NOMO-1 (cell line): ENCODE measurements around the gene CHN1.

ENCODE experiments used
- DNase-seq, 2 experiments: peaks; one replicate each; lab custom pipeline; 2025; ENCODE audit not compliant: unreplicated experiment in 2 of 2; lab: John Stamatoyannopoulos, UW

CHN1 gene, protein sequence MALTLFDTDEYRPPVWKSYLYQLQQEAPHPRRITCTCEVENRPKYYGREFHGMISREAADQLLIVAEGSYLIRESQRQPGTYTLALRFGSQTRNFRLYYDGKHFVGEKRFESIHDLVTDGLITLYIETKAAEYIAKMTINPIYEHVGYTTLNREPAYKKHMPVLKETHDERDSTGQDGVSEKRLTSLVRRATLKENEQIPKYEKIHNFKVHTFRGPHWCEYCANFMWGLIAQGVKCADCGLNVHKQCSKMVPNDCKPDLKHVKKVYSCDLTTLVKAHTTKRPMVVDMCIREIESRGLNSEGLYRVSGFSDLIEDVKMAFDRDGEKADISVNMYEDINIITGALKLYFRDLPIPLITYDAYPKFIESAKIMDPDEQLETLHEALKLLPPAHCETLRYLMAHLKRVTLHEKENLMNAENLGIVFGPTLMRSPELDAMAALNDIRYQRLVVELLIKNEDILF

DNA sequence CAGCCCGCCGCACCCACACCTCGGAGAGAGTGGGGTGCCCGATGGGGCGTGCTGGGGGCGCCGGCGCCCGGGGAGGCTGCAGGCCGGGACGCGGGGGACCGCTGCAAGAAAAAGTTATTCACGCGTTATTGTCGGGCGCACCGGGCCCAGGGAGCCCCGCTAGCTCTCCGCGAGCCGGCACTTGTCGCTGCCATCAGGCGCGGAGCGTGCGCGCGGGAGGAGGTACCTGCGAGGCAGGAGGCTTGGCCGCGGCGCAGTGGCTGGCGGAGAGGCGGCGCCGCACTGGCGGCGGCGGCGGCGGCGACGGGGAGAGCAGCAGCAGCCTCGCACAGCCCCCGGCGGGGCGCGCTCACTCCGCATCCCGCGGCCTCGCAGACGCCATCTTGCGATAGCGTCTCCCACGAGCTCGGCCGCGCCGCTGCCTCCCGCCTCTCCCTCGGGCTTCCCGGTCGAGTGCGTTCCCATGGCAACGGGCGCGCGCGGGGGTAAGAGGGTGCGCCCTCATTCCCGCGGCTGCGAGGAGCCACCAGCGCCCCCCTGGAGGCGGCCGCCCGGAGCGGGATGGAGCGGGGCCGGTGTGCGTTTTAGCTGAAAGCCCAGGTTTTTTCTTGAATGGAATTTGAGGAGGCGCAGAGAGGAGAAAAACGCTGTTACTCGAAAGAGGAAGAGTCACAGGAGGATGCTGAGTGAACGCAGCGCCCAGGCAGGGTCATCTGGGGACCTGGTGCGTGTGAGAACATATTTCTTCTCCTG is at the start of gene CHN1:
TSS of gene CHN1 (minus strand) at position 402 of the 753 bp plus-strand sequence. CDS start 469 bp downstream, outside the sequence.
- DNase-seq, result peak in 1 of 2 experiments; percentile 44

DNA sequence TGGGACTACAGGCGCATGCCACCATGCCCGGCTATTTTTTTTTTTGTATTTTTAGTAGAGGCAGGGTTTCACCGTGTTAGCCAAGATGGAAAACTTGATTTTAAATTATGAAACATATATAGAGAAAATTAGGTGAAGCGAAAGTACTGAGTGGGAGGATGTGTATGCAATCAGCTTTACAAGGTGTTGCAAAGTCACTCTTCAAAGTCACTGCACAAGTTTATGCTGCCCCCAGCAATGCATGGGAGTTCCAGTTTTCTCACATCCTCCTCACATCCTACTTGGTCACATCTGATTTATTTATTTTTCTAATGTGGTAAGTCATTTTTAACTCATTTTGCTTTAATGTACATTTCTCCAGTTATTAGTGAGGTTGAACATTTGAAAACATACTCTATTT is 49.2 kb upstream of the CHN1 start:
- DNase-seq, result no peak

DNA sequence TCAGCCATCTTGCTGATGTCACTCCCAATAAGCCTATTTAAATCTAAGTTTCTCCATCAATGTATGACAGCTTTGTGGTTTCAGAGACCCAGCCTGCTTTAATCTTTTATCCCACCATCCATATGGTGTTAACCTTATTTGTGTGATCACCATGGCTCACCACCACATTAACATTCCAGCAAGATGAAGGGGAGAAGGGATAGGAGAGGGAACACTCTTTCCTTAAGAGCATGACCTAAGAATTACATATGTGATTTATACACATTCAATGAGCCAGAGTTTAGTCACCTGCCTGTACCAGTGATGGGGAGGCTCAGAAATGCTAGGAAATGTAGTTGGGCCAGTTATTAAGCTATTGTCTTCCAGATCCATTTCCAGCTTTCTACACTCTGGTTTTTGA is 44.5 kb upstream of the CHN1 start:
- DNase-seq, result no peak

DNA sequence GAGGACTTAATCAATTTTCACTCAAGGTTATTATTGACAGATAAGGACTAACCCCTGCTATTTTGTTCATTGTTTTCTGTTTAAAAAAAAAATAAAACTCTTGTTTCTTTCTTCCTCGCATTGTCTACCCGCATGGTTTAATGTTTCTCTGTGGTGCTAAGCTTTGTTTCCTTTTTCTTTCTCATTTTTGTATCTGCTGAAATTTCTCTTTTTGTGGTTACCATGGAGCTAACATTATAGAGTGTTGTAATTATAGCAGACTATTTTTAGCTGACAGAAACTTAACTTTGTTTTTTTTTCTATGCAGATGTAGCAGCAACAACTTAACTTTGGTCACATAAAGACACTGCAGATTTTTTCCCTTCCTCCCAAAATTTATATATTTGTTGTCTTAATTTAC is 43.1 kb upstream of the CHN1 start:
- DNase-seq, result peak in 1 of 2 experiments; percentile 61

DNA sequence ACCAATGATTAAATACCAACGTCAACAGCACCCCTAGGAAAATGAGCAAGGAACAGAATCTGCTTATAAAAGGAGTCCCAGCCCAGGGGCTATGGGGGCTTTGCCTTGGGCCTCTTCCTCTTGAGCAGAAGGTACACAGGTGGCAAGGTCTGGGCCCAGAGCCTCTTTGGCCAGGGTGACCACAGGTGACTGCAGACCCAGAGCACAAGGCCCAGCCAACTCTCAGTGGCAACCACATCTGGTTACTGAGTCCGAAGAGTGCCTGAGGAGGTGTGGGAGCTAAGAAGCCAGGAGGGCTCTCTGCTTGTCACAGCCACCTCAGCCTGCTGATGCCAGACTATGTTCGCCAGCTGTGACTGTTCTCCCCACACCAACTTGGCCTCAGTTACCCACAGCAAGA is 34.3 kb upstream of the CHN1 start:
- no peak for DNase-seq

DNA sequence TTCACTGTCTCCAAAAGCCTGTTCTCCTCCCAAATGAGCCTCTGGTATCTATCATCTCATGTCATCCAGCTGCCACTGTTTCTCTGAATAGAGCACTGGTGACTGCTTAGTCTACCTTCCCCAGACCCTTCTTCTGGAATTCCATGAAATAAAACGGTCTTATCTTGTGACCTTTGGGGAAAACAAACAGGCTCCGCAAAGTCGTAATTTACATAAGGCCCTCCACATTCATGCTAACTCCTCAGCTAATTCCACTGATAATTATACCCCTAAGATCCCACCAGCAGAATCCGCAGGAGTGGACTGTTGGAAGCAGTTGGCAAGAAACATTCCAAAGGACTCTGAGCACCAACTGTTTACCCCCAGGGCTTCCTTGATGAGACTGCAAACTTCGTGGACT is 33.9 kb upstream of the CHN1 start:
- no peak for DNase-seq

DNA sequence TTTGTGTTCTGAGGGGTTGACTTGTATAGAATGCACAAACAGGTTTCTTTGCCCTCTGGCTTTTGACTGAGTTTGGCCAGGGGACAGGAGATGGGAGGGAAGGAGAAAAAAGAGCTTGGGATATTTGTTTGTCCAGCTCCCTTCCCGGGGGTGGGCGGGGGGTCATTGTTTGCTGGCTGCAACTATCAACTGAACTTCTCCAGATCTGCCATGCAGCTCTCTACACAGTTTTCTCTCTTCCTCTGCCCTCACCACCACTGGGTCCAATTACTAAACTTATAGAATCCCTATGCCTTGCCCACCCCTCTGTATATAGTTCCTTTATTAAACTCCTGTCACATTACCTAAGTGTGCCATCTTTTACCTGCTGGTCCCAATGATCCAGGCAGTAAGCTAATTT is 32.8 kb upstream of the CHN1 start:
- DNase-seq, result no peak

DNA sequence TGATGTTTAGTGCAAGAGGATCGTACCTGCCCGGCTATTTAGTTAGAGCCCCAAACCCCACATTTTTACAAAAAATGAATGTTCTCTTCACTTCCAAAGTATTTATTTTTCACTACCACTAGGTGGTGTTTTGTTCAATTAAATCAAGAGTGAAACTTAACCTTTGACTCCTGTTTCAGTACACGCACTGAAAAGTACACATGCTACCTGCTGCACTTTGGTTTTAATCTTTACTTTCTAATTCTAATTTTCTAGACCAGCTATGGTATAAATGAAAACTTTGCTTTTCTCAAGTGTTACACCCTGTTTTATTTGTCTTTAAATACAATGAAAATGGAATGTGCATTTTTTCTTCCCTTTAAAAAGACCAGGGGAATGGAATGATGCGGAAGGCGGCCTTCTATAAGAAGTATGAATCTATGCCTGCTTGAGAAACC is 31.4 kb upstream of the CHN1 start:
- DNase-seq, result peak in 1 of 2 experiments; percentile 42

DNA sequence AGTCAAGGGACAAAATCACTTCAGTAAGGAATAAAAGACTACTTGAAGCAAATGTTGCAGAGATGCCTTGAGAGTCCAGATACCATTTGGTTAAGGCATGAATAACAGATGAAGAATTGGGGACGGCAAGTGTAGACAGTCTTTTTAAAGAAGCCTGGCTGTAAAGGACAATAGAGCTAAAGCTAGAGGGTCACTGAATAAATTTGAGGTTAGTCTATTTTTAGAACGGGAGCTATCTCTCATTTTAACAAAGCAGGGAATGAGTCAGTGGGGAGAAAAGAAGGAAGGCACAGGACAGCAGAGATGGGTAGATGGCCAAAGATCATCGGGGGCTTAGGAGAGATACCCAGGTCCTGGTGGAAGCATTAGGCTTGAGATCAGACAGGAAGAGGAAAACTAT is 30.6 kb upstream of the CHN1 start:
- no peak for DNase-seq

DNA sequence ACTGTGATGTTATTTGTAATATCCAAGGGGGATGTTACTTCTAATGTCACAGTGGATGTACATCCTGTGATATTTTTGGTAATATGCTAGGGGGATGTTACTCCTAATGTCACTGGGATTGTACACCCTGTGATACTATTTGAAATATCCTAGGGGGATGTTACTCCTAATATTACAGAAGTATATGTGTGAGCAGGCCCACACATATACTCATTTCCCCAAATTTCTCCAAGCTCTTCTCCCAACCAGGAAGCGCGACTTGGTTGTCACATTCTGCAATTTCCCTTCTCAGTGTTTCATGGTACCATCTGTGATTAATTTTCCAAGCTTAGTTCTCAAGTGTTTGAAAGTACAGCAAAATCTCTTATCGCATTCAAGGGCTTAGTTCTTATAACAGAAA is 29.5 kb upstream of the CHN1 start:
- no peak for DNase-seq

DNA sequence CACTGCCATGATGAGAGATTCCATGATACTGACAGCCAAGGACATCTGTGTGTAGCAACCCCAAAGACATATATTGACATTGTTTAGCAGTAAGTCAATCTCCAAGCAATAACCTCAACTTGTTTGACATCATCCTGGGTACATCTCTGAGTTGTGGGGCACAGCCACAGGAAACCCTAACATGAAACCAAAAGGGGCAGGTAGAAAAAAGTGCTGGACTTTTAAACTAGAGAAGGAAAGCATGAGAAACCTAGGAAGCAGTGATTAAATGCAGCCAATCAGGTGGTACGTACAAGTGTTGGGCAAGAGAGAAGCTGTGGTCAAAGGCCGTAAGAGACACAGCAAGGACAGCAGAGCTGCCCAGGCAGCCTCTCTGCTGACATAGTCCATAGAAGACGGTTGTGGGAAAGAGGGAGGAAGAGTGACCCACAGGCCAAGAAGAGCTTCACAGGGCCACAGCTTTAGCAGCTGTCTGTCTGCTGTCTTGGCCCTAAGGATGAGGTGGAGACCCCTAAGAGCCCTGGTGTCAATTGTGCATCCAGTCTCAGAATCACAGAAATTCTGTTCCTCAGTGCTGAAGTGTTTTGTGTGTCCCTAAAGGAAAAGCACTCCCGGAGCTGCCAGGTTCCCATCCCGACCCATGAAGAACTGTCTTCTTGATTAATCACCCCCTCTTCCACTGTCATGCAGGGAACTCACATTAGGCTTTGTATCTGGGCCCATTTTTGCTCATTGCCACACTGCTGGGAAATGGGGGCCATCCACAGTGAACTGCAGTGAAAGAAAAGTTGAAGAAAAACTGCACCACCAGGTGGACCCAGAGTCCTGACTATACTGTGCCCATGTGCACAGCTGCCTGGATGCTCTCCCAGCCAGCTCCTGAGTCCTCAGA is 25.4 kb upstream of the CHN1 start:
- peak in 1 of 2 experiments; percentile 37 for DNase-seq

DNA sequence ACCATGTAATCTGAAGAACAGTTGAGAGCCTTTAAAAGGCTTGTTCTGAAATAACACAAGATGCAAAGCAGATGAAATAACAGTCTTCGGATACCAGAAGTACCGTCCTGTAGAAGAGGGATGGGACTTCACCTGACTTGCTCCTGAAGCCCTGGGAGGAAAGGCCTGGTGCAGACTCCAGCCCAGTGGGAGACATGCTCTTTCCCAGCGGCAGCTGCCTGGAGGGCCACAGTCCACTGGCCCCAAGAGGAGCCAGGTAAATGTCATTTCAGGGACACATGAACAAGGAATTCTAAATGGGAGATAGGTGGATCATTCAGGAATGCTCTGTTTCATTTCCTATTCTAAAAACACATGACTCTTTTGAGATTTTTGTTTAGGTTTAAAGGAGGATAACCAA is 22.6 kb upstream of the CHN1 start:
- no peak for DNase-seq

DNA sequence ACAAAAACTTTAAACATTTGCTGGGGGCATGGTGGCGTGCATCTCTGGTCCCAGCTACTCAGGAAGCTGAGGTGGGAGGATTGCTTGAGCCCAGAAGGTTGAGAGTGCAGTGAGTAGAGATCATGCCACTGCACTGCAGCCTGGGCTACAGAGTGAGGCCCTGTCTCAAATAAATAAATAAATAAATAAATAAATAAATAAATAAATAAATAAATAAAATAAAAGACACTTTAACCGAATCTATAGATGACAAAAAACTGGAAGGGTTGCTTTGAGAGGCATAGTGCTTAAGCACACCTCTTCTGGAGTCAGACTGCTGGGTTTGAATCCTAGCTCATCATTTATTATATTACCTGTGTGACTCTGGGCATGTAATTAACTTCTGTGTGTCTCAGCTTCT is 21.2 kb upstream of the CHN1 start:
- DNase-seq, result no peak

DNA sequence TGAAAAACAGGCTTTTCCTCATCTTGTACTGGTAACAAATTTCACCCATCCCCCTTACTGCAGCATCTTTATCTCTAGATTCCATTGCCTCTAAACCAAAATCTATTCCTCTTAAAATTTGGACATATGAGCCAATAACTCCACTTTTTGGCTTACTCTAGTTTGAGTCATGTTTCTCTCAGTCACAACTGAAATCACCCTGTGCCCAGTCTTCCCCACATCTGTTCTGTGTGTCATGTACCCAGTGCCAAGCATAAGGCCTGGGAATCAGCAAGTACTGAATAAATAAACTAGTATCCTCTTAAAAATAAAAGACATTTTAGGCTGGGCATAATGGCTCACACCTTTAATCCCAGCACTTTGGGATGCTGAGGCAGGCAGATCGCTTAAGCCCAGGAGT is 20.8 kb upstream of the CHN1 start:
- DNase-seq, result no peak

DNA sequence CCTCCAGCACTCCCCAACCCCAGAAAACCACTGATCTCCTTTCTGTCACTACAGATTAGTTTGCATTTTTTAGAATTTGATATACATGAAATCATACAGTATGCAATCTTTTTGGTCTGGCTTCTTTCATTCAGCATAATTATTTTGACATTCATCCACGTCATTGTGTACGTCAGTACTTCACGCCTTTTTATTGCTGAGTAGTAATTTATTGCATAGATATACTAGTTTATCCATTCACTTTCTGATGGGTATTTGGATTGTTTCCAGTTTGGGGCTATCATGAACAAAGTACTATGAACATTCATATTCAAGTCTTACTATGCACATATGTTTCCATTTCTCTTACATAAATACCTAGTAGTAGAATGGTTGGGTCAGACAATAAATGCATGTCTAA is 20.1 kb upstream of the CHN1 start:
- no peak for DNase-seq

DNA sequence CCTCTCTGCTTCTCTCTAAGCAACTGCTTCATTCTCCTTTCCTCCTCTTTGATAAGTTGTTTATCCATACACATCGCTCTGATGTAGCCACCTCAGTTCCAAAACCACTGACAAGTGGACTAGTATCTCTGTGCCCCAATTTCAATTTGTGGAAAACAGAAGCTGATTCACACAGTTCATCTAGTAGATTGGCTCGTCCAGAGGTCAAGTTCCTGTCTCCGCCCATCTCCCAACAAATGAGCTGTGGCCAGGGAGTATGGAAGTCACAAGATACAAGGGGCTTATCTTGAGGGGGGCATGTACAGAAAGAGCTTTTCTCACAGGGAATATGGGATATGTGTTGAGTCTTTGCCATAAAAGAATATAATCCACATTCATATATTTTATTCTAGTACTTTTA is 17.7 kb upstream of the CHN1 start:
- no peak for DNase-seq

DNA sequence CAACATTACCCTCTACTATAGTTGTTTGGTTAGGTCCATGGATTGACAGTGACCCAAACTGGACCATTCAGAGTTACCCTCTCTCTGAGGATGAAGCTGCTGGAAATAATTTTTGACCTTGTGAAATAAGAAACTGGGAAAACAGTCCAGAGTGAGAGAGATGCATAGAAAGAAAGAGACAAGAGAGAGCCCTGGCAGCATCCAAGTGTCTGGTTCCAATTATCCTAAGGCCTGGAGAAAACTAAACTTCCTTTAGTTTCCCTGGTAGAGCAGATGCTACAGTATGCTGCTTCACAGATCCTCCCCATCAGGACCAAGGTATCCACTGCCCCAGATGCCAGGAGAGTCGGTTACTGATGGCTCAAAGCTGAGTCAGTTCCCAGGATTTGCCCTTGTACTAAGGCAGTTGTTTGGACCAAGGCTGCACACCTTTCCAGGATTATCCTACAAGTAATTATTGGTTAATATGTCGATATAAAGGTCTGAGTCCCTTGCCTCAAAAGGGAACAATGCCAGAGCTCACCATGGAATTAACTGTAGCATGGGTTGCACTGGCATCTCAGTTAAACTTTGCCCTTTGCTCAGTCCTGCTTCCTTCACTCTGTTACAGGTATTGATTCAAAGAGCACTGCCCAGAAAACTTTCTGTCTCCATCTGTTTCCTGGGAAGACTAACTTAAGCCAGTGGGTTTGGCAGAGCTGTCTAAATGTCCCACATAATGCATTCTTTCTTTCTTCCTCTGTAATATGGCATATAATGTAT is 14.6 kb upstream of the CHN1 start:
- no peak for DNase-seq

DNA sequence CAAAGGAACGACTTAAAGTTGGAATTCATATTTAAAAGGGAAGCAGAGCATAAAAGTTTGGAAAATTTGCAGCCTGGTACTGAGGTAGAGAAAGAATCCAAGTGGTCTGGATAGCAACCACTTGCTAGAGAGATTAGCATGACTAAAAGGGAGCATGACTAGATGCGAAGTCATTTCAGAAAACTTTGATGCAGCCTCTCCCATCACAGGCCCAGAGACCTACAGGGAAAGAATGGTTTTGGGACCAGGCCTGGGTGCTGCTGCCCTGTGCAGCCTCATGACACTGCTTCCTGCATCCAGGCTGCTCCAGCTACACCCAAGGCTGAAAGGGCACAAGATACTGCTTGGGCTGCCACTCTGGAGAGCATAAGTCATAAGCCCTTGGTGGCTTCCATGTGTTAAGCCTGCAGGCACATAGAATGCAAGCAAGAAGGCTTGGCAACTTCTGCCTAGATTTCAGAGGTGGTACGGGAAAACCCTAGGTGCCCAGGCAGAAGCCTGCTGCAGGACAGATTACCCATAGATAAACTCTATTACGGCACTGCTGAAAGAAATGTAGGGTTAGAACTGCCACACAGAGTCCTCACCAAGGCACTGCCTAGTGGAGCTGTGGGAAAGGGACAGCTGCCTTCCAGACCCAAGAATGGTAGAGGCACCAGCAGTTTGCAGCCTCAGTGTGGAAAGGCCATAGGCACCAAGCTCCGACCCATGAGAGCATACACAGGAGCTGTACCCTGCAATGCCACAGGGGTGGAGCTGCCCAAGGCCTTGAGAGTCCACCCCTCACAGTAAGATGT is 12.6 kb upstream of the CHN1 start:
- no peak for DNase-seq

DNA sequence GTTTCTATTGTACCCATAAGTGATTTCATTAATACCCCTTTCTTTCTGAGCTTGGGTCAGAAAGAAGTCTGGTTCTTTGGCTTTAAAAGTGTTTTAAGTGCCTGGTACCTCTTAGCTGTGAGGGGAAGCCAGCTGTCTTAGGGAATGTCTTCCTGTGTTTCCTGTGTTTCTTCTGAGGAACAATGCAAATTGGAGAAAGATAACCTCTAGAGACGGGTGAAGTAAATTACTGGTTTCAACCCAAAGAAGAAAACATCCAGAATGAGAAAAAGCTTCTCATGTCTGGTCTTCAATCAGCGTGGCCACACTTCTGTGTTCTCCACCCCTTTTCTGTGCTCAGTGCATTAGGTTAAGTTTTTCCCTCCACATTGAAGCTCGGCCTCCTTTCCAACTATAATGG is 10.2 kb upstream of the CHN1 start:
- no peak for DNase-seq

DNA sequence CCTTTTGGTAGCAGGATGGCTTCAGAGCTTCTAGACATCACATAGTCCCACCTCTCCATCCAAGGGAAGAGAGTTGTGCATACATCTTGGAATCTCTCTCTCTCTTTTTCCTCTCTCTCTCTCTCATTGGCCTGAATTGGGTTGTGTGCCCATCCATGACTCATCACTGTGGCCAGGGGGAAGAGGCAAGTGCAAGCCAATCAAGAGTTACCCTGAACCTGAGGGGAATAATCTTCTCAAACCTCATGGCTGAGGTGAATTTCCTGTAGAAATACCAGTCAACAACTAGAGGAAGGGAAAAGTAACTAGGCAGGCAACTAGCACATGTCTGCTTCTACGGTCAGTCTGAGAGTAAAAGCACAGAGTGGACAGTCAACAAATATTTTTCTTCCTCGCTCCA is 7.3 kb upstream of the CHN1 start:
- no peak for DNase-seq
